Measurements from ENCODE around the gene HCN2.

HCN2 gene

DNA sequence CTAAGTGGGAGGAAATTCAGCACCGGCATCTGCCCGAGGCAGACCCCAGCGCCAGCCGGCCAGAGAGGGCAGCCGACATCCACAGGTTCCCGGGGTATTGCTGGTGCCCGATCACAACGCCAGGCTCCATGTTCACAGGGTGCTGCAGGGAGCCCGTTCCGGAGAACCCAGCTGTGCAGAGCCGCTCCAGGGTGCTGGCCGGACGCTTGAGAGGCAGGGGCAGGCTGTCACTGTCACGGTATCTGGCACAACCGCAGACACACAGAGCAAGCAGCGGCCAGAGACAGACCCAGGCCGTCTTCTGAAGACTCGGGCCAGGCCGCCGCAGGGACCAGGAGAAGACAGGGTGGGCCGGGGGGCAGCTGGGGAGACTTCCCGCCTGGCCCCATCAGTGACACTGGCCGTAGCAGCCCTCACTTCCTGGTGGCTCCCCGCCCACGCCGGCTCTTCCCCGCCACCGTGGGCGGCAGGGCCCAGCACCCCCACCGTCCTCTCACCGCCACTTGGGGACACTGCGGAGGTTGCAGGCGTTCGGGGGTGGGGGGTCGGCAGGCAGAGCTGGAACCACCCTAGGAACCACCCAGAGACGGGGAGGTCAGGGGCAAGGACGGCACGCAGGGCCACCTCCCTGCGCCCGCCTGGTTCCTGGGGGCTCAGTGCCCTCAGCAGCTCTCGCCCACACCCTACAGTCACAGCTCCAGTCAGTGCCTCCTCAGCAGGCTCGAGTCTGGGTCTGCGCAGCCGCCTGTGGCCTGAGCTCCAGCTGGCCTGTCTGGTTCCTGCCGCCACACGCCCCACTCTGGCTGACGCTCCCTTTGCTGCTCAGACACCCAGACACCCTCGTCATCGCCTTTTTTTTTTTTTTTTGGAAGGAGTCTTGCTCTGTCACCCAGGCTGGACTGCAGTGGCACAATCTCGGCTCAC lies 69.5 kb downstream of the HCN2 start:
- DNase-seq = no peak

DNA sequence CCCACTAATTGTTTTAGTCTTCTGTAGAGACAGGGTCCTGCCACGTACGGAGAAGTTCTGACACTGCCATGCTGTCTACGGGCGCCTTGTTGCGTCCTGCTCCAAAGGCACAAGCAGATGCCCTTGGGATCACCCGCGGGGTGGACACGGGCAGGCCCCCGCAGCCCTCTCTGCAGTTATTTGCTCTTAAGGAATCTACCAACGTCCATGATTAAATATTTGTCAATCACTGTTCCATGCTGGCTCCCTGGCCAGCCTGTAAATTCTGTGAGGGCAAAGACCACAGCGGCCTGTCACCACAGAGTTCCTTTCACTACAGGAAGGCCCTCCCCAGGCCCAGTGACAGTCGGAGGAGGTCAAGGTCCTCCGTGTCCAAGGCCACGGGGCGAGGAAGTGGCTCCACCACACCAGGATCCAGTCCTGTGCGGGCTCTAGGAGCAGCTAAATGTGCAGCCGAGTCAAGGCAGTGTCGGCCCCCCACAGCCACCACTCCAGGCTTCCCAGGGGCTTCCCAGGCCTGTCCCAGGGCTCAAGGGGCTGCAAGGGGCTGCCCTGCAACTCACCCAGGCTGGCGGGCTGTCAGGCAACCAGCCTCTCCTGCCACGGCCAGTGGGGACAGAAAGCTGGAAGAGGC lies 71.2 kb downstream of the HCN2 start:
- no peak for DNase-seq

DNA sequence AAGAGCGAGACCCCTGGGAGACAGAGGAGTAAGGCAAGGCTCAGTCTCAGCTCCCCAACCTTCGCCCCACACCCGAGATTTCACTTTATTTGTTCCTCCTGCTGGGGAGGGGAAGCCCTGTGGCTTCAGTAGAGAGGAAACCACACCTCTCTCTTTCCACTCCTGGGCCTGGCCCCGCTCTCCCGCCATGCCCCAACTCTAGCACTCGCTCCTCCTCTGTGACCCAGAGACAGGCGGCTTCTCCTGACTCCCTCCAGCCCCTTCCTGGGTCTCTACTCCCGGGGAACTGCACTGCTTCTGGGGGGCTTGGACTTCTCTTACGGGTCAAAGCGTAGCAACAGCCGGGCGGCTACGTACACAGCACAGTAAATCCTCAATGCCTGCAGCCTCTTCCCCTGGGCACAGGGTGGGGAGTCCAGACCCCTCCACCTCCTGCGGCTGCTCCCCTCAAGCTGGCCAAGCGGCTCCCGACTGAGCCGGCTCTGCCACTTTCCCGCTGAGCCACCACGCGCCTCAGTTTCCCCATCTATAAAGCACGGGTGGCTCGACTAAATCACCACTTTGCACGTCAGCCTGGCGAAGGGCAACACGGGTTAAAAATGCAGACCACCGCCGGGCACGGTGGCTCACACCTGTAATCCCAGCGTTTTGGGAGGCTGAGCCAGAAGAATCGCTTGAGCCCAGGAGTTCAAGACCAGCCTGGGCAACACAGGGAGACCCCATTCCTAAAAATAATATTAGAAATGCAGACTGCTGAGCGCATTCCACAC lies 71.9 kb downstream of the HCN2 start:
- DNase-seq = no peak

DNA sequence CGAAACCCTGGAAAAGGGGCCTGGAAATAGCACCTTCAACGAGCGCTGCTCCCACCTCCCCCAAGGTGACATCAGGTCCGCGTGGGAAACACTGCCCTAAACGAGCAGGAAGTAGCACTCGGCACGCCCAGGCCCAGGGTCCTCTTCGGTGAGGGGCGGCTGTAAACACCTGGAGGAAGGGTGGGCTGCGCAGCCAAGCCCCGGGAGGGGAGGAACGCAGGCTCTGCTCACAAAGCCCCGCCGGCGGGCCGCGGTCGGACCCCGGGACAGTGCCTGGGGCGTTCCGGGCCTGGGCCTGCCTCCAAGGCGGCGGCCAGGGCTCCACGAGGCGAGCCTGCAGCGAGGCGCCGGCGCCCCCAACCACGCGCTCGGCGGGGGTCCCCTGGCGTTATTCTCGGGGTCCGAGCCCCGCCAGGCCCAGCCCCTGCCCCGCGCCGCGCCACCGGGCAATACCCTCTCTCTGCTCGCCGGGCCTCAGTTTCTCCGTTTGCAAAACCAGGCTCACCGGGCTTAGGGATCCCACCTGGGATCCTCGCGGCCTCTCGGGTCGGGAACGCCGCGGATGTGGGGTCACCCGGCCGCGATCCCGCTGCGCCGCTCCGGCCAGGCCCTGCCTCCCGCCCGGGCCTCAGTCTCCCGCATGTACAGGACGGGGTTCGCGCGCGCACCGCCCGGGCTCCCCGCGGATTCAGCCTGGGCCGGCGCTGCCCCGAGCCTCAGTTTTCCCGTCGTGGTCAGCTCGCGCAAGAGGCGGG lies 72.7 kb downstream of the HCN2 start:
- no peak for DNase-seq

DNA sequence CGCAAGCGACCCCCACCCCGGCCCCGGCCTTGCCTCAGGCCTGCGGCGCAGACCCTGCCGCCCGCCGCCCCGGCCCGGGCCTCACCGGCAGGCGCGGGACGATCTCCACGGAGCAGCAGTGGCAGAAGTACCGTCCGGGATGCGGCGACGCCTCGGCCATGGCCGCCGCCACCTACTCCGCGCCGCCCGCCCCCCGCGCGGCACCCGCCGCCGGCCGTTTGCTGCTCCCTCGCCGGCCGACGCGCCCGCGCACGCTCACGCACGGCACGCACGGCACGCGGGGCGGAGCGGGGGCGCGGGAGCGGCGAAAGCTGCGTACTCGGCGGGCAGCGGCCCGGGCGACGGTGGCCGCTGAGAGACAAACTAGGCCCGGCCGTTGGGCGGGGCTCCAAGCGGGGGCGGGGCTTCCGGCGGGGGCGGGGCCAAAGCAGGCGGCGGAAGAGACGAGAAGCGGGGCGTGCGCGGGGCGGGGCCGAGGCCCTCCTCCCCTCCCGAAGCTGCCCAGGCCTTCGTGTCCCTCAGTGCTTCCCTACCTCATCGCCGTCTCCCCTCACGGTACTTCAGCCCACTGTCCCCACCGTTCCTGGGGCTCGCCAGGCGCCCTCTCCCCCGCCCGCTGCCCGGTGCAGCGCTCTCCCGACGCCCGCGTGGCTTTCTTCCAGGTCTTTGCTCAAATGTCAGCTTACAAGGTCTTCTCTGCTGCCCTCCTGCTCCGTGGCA lies 73.4 kb downstream of the HCN2 start, which contains the start of gene RNF126:
RNF126 (minus strand) TSS at position 253 of the 720 bp plus-strand sequence; CDS start at position 160, 93 bp downstream.
- DNase-seq = peak; percentile 92

DNA sequence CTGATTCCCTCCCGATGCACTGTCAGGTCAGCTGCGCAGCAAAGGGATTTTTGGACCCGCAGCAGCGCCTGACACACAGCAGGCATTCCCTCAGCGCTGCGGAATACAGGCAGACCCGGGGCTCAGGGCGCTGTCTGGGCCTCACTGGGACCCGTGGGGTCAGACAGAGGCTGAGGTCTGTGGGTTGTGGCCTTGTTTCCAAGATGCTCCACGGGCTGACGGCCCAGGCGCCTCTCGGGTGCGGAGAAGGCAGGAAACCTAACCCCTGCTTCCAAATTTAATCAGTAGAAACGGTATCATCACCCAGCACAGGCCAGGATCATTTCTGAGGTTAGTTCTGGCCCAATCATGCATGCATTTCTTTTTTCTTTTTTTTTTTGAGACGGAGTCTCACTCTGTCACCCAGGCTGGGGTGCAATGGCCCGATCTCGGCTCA lies 74.0 kb downstream of the HCN2 start:
- DNase-seq = no peak

DNA sequence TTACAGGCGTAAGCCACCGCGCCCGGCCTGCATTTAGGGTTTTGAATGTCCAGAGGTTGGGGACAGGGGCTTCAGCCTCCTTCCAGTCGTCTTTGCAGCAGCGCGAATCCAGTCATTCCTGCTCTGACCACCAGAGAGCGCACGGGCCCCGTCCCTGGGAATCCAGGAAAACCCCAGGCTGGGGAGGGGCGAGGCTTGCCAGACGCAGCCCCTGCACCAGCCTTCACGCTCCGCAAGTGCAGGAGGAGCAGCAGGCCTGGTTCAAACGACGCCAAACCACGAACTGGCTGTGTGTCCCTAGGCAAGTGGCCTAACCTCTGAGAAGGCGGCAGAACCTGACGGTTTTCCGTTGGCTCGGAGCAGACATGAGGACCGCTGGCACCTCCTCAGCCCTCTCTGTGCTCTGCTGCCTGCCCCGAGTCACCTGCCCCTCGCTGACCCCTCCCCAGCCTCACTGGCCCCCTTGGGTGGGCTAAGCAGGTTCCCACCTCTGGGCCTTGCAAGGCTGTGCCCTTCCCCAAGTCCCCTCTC lies 75.3 kb downstream of the HCN2 start:
- DNase-seq = peak; percentile 84

All from NCI-H1092 treated with DMSO at 0.1 percent for 48 hours (cell line).